ENCODE measurements around the gene MEX3A. TPM values are rescaled to one million over a fixed set of nuclear protein-coding genes. Genes with fewer than 3 reads are reported as not detected.

The MEX3A gene
- total RNA-seq, 1 donor from 2014 or later: 37.6 TPM

GRCh38 chr1:156069490-156070455 lies 12.5 kb downstream of the MEX3A start:
- H3K4me1 ChIP-seq (ENCODE audit: insufficient read depth, low read length): no peaks in the 10 kb centered on the region
- peaks cover 6% of the 10 kb centered on the region for H3K36me3 Mint-ChIP-seq (ENCODE audit: low read depth, unreplicated experiment)
- no peak overlapping the region for H3K27ac Mint-ChIP-seq (ENCODE audit: unreplicated experiment)
- H3K4me3 ChIP-seq (ENCODE audit: insufficient read depth, low read depth, low read length): no peak overlapping the region
- no peaks in the 10 kb centered on the region for H3K27me3 Mint-ChIP-seq (ENCODE audit: low read depth, unreplicated experiment)
- H3K79me2 ChIP-seq (ENCODE audit: insufficient read depth, low read length): peaks cover 3% of the 10 kb centered on the region
- no peak overlapping the region for H2AFZ ChIP-seq (ENCODE audit: low read depth, low read length)
- H3K9me3 ChIP-seq (ENCODE audit: insufficient read depth, low read depth, low read length): no peaks in the 10 kb centered on the region
- H3K9me3 Mint-ChIP-seq (ENCODE audit: unreplicated experiment): peaks cover 2% of the 10 kb centered on the region
- no peak for FAIRE-seq
- H4K20me1 ChIP-seq (ENCODE audit: insufficient read depth, low read length): peaks cover 36% of the 10 kb centered on the region
- H3K4me3 Mint-ChIP-seq (ENCODE audit: unreplicated experiment): peak overlapping the region; percentile 27
- peaks cover 20% of the 10 kb centered on the region for H3K4me1 Mint-ChIP-seq (ENCODE audit: low read depth, unreplicated experiment)
- TF ChIP-seq CTCF (IDR thresholded peaks at IDR 0.05; ENCODE audit: insufficient read depth, low read depth, low read length) (no peak), EZH2 (IDR thresholded peaks at IDR 0.05; ENCODE audit: insufficient read depth, low read length) (no peak)
- no peaks in the 10 kb centered on the region for H3K27me3 ChIP-seq (ENCODE audit: insufficient read depth, low read length)
- no peak for DNase-seq (ENCODE audit: low read depth)
- no peak overlapping the region for H3K9ac ChIP-seq (ENCODE audit: low read length)
- H3K27ac ChIP-seq (ENCODE audit: low read depth, low read length): no peak overlapping the region
- H3K4me2 ChIP-seq (ENCODE audit: low read length): no peak overlapping the region
- H3K36me3 ChIP-seq (ENCODE audit: insufficient read depth, low read length): peaks cover 4% of the 10 kb centered on the region

DNA sequence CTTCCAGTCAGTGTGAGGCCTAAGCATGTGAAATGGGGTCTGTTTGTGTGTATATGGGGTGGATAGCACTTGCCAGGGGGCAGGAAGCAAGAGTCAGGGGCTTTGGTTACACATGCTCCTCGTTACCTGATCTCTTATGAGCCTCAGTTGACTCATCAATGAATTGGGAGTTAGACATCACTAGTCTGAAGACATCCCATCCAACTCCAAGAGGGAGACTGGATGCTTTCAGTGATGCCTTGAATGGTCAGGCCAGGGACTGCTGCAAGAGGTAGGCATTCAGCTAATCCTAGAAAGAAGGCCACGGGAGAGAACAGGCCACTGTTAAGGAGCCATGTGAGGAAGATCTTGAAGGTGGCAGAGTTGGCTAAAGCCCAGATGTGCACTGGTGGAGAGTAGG lies 15.0 kb downstream of the MEX3A start:
- no peak overlapping the region for H3K27ac Mint-ChIP-seq (ENCODE audit: unreplicated experiment)
- TF ChIP-seq EZH2 (IDR thresholded peaks at IDR 0.05; ENCODE audit: insufficient read depth, low read length) (no peak), CTCF (IDR thresholded peaks at IDR 0.05; ENCODE audit: insufficient read depth, low read depth, low read length) (no peak)
- no peak overlapping the region for H3K4me3 ChIP-seq (ENCODE audit: insufficient read depth, low read depth, low read length)
- no peaks in the 10 kb centered on the region for H3K9me3 ChIP-seq (ENCODE audit: insufficient read depth, low read depth, low read length)
- FAIRE-seq (no peak), DNase-seq (ENCODE audit: low read depth) (no peak)
- no peak overlapping the region for H3K4me3 Mint-ChIP-seq (ENCODE audit: unreplicated experiment)
- no peaks in the 10 kb centered on the region for H3K36me3 ChIP-seq (ENCODE audit: insufficient read depth, low read length)
- no peaks in the 10 kb centered on the region for H3K79me2 ChIP-seq (ENCODE audit: insufficient read depth, low read length)
- no peak overlapping the region for H3K27ac ChIP-seq (ENCODE audit: low read depth, low read length)
- no peak overlapping the region for H2AFZ ChIP-seq (ENCODE audit: low read depth, low read length)
- no peaks in the 10 kb centered on the region for H3K27me3 ChIP-seq (ENCODE audit: insufficient read depth, low read length)
- H3K9ac ChIP-seq (ENCODE audit: low read length): no peak overlapping the region
- H3K27me3 Mint-ChIP-seq (ENCODE audit: low read depth, unreplicated experiment): no peaks in the 10 kb centered on the region
- peaks cover 2% of the 10 kb centered on the region for H3K9me3 Mint-ChIP-seq (ENCODE audit: unreplicated experiment)
- peaks cover 14% of the 10 kb centered on the region for H4K20me1 ChIP-seq (ENCODE audit: insufficient read depth, low read length)
- H3K4me1 Mint-ChIP-seq (ENCODE audit: low read depth, unreplicated experiment): peaks cover 9% of the 10 kb centered on the region
- peaks cover 3% of the 10 kb centered on the region for H3K36me3 Mint-ChIP-seq (ENCODE audit: low read depth, unreplicated experiment)
- H3K4me2 ChIP-seq (ENCODE audit: low read length): no peak overlapping the region
- peaks cover 2% of the 10 kb centered on the region for H3K4me1 ChIP-seq (ENCODE audit: insufficient read depth, low read length)

- Mint-ChIP-seq H3K27me3 (ENCODE audit: low read depth, unreplicated experiment) (peaks cover 2% of the 10 kb centered on the region), H3K4me1 (ENCODE audit: low read depth, unreplicated experiment) (peaks cover 18% of the 10 kb centered on the region), H3K27ac (ENCODE audit: unreplicated experiment) (no peak overlapping the region), H3K9me3 (ENCODE audit: unreplicated experiment) (peaks cover 2% of the 10 kb centered on the region), H3K36me3 (ENCODE audit: low read depth, unreplicated experiment) (no peaks in the 10 kb centered on the region), H3K4me3 (ENCODE audit: unreplicated experiment) (no peak overlapping the region)
- no peak overlapping the region for H3K27ac ChIP-seq (ENCODE audit: low read depth, low read length)
- FAIRE-seq (no peak), DNase-seq (ENCODE audit: low read depth) (no peak)
- H3K9ac ChIP-seq (ENCODE audit: low read length): no peak overlapping the region
- no peak for TF ChIP-seq CTCF (IDR thresholded peaks at IDR 0.05; ENCODE audit: insufficient read depth, low read depth, low read length)
- no peak for TF ChIP-seq EZH2 (IDR thresholded peaks at IDR 0.05; ENCODE audit: insufficient read depth, low read length)
- H3K4me1 ChIP-seq (ENCODE audit: insufficient read depth, low read length): peaks cover 2% of the 10 kb centered on the region
- no peaks in the 10 kb centered on the region for H3K9me3 ChIP-seq (ENCODE audit: insufficient read depth, low read depth, low read length)
- H3K79me2 ChIP-seq (ENCODE audit: insufficient read depth, low read length): no peaks in the 10 kb centered on the region
- H3K27me3 ChIP-seq (ENCODE audit: insufficient read depth, low read length): no peaks in the 10 kb centered on the region
- H3K4me3 ChIP-seq (ENCODE audit: insufficient read depth, low read depth, low read length): no peak overlapping the region
- H3K36me3 ChIP-seq (ENCODE audit: insufficient read depth, low read length): no peaks in the 10 kb centered on the region
- H4K20me1 ChIP-seq (ENCODE audit: insufficient read depth, low read length): peaks cover 10% of the 10 kb centered on the region
- no peak overlapping the region for H2AFZ ChIP-seq (ENCODE audit: low read depth, low read length)
- H3K4me2 ChIP-seq (ENCODE audit: low read length): no peak overlapping the region
Observed at GRCh38 chr1:156065871-156066270, 16.4 kb downstream of the MEX3A start.

All from astrocyte (in vitro differentiated cells and primary cell).